NB4 (cell line): ENCODE data around the gene RICTOR.

Source experiments
- MYC ChIP-seq: IDR thresholded peaks from 2 replicates; pipeline ENCODE4 v1.6.1; 2011; ENCODE audit warnings: low read depth, low read length
- POLR2A ChIP-seq: IDR thresholded peaks from 2 replicates; pipeline ENCODE4 v1.6.1; 2011; ENCODE audit warnings: mild to moderate bottlenecking; ENCODE audit not compliant: insufficient read length; ENCODE audit errors: extremely low read depth
- TF ChIP-seq, protein P1 (sequence below): IDR thresholded peaks from one replicate; pipeline ENCODE4 v1.5.1; 2012; ENCODE audit warnings: low read depth, low read length
- TF ChIP-seq, protein P2 (sequence below): IDR thresholded peaks from 2 replicates; pipeline ENCODE4 v1.6.1; 2011; ENCODE audit warnings: low read depth, low read length

DNA sequence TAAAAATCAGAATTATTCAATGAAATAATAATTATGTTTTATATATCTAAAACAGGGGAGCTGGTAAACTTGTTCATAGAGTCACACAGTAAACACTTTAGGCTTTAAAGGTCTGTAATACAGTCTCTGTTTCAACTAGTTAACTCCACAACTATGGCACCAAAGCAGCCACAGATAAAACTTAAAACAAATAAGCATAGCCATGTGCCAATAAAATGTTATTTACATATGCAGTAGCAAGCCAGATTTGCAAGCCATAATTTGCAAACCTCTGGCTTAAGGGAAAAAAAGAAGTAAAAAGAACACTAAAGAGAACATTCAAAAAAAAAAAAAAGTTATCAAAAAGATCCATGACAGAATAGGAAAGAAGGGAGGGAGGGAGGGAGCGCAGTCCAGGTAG, 24.9 kb downstream of the RICTOR start:
- no peak for TF ChIP-seq POLR2A
- TF ChIP-seq, protein P1, sequence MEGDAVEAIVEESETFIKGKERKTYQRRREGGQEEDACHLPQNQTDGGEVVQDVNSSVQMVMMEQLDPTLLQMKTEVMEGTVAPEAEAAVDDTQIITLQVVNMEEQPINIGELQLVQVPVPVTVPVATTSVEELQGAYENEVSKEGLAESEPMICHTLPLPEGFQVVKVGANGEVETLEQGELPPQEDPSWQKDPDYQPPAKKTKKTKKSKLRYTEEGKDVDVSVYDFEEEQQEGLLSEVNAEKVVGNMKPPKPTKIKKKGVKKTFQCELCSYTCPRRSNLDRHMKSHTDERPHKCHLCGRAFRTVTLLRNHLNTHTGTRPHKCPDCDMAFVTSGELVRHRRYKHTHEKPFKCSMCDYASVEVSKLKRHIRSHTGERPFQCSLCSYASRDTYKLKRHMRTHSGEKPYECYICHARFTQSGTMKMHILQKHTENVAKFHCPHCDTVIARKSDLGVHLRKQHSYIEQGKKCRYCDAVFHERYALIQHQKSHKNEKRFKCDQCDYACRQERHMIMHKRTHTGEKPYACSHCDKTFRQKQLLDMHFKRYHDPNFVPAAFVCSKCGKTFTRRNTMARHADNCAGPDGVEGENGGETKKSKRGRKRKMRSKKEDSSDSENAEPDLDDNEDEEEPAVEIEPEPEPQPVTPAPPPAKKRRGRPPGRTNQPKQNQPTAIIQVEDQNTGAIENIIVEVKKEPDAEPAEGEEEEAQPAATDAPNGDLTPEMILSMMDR = no peak
- TF ChIP-seq, protein P2, sequence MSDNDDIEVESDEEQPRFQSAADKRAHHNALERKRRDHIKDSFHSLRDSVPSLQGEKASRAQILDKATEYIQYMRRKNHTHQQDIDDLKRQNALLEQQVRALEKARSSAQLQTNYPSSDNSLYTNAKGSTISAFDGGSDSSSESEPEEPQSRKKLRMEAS = no peak
- TF ChIP-seq MYC = no peak
